Measurements from ENCODE around the gene RGS3.
"Not testable (repeated sequence)": the region's sequence is repeated elsewhere in the genome, so short reads cannot be mapped to it uniquely, and the experiment has no call there.

- TF ChIP-seq POLR2A (IDR thresholded peaks at IDR 0.05; ENCODE audit: low read length); GATA1 (IDR thresholded peaks at IDR 0.05; ENCODE audit: low read depth, low read length): not testable (repeated sequence)
These were observed 27.6 kb downstream of the RGS3 start for GRCh38 chr9:113491147-113491546.

Measured in erythroblast (primary cell).